Stimulated activated CD8-positive, alpha-beta memory T cell treated with anti-CD3 and anti-CD28 coated beads, Interleukin-15, amount 100 ng/mL, for 4 hours (primary cell): ENCODE measurements around the gene PROM1.

Experiments
- DNase-seq, 2 donors: peaks; one replicate each; pipeline ENCODE4 v3.0.0-alpha.2; 2020; ENCODE audit warnings: low read depth in 2 of 2

The PROM1 gene

GRCh38 chr4:15989424-15989823 lies 94.4 kb downstream of the PROM1 start:
- no peak for DNase-seq

GRCh38 chr4:15988222-15988621 lies 95.6 kb downstream of the PROM1 start:
- no peak for DNase-seq

- no peak for DNase-seq
Measured at GRCh38 chr4:15986907-15987306, 96.9 kb downstream of the PROM1 start.

GRCh38 chr4:15983610-15984009 lies 100.2 kb downstream of the PROM1 start:
- DNase-seq, result no peak

- no peak for DNase-seq
Measured at GRCh38 chr4:15982842-15983524, 100.8 kb downstream of the PROM1 start.

- DNase-seq, result no peak
Measured at GRCh38 chr4:15976456-15977447, 107.1 kb downstream of the PROM1 start.

GRCh38 chr4:15971068-15971801 lies 112.6 kb downstream of the PROM1 start:
- no peak for DNase-seq

- DNase-seq, result no peak
Measured at GRCh38 chr4:15968551-15969300, 115.1 kb downstream of the PROM1 start.

GRCh38 chr4:15965325-15965724 lies 118.5 kb downstream of the PROM1 start:
- DNase-seq, result no peak

- DNase-seq, result no peak
Measured at GRCh38 chr4:15964159-15964558, 119.7 kb downstream of the PROM1 start.

GRCh38 chr4:15963576-15963975 lies 120.2 kb downstream of the PROM1 start:
- DNase-seq, result peak; percentile 25 to 29

- peak; percentile 38 to 39 for DNase-seq
Measured at GRCh38 chr4:15963001-15963451, 120.8 kb downstream of the PROM1 start, which contains the start of gene FGFBP2. Gene FGFBP2, minus strand, starts transcription at chr4:15963175. Its CDS starts 46 bp downstream, at chr4:15963129.

- DNase-seq, result peak in 1 of 2 donors; percentile 13
Measured at GRCh38 chr4:15961781-15962510, 121.9 kb downstream of the PROM1 start.

- DNase-seq, result no peak
Measured at GRCh38 chr4:15958562-15958961, 125.3 kb downstream of the PROM1 start.

GRCh38 chr4:15956179-15956850 lies 127.5 kb downstream of the PROM1 start:
- DNase-seq, result peak; percentile 33 to 58

- DNase-seq, result no peak
Measured at GRCh38 chr4:15955670-15956069, 128.2 kb downstream of the PROM1 start.

GRCh38 chr4:15953625-15954024 lies 130.2 kb downstream of the PROM1 start:
- no peak for DNase-seq

- no peak for DNase-seq
Measured at GRCh38 chr4:15951781-15952180, 132.0 kb downstream of the PROM1 start.

- DNase-seq, result no peak
Measured at GRCh38 chr4:15948826-15949225, 135.0 kb downstream of the PROM1 start.

GRCh38 chr4:15947684-15948083 lies 136.1 kb downstream of the PROM1 start:
- no peak for DNase-seq
